ENCODE results near the gene PROK1.

PROK1 gene

DNA sequence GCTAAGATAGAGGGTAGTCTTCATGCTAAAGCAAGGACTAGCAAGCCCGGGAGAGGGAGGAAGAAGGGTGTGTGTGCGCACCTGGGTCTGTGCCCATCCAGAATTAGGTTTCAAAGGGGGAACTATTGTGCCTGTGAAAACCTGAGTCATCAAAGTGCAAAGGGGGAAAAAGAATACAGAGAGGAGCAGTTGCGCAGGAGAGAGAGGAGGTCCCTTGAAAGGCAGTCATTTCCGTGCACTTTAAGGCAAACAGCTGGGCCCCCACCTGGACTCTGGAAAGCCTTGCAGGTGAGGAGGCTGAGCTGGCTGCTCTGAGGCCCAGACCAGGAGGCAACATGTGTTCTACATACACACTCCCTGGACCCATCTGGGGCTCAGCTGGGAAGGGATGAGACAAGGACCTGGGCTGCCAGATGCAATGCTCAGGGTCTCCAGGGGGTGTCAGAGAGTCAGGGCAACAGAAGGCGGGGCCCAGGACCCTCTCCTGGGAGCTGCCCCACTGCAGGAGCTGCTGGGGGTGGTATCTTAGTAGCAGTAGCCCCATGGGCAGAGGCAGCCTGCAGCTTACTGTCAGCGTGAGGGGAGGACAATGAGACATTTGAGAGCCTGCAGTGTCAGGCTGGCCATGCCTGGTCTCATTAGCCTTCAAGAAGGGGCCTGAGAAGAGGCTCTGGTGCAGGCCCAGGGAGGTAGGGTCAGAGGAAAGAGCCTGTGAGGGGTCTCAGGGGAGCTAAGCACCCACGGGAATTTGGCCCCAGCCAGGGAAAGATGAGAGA lies 14.3 kb downstream of the PROK1 start:
- no peak for DNase-seq (ENCODE audit: low spot score)

DNA sequence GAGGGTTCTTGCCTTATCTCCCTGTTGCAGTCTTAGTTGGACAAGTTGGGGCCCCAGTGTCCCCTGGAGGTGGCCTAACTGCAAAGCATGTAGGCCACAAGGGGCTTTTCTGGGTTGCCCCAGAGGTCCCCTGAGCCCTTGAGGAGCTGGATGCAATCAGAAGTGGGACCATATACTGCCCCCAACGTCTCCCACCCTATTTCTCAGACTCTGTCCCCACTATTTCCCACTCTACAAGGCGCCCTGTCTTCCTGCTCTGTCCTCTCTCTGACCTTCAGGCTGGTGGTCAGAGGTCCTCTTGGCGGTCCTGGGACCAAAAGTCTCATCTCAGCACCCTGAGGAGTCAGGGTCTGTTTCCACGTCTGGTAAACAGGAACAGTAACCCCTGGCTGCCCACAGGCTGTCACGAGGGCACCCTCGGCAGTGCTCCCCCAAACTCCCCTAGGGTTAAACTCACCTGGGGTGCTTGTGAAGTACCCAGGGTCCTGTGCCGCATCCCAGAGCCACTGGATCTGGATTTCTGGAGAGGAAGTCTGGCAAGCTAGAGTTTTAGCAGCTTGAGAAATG lies 14.9 kb downstream of the PROK1 start:
- DNase-seq (ENCODE audit: low spot score) = no peak

DNA sequence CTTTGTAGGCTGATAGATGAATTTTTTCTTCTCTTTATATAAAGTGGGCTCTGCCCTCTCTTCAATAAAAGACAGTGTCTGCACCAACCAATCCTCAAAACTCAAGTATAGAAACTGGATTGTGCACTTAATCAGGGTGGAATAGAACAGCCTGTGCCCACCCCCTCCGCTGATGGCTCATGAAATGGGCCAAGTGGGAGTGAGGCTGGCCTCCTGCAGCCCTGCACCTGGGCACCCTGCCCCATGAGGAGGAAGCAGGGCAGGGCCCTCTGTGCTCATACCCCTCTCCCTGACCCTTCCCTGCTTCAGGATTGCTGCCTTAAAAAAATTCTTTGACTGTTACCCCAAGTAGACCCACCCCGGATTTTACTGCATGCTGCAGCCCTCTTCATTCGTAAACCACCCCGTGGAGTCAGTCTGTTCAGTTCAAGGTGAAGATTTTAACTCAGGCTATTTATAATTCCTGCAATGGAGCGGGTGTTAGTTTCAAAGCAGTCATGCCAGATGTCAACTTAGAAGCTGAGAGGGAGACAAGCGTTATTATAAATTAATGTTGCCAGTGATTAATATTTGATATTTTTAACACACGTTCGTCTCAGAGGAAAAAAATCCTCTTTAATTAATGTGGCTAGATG lies 15.8 kb downstream of the PROK1 start:
- no peak for DNase-seq (ENCODE audit: low spot score)

DNA sequence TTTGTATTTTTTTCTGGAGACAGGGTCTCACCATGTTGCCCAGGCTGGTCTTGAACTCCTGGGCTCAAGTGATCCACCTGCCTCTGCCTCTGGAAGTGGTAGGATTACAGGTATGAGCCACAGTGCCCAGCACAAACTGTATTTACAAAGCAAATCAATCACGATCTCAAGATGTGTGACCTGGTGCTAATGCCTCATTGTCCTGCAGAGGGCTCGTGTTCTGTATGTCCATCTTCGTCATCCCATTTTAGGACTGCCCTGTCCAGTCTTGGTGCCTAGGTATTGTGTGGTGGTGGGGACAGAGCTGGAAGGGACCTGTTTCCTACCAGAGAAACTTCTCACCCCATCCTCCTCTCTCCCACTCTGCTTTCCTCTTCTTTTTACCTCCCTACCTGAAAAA lies 20.2 kb downstream of the PROK1 start:
- no peak for DNase-seq (ENCODE audit: low spot score)

DNA sequence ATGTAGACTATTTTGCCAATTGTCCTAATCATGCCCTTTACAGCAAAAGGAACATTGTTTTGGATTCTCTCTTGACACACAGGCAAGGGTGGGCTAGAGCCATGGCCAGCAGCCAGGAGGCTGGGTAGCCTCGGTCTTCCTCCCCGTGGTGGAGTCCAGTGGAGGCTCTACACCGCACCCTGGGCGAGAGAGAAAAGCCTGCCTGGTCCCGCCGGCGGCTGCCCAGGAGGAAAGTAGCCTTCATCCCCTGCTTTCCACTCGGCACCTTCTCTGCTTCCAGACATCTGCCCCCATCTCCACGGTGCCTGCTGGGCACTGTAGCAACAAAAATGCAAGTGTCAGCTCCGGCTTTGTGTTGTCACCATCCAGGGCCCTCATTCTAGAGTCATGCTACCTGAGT lies 21.6 kb downstream of the PROK1 start:
- no peak for DNase-seq (ENCODE audit: low spot score)

DNA sequence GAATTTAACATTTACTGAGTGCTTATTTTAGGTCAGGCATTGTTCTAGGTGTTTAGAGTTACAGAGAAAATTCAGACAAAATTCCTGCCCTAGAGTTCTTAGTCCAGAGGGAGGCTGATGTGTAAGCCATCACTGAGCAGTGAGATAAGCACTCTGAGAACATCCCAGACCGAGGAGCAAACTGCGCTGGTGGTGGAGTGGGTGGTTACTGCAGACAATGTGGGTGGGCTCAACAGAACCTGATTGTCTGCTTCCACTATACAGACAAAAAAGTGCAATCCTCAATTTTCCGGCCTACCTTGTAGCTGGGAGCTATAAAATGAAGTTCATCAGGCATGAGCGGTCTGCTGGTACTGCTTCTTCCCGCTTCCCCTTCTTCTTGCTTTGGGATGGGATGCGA lies 23.5 kb downstream of the PROK1 start:
- no peak for DNase-seq (ENCODE audit: low spot score)

DNA sequence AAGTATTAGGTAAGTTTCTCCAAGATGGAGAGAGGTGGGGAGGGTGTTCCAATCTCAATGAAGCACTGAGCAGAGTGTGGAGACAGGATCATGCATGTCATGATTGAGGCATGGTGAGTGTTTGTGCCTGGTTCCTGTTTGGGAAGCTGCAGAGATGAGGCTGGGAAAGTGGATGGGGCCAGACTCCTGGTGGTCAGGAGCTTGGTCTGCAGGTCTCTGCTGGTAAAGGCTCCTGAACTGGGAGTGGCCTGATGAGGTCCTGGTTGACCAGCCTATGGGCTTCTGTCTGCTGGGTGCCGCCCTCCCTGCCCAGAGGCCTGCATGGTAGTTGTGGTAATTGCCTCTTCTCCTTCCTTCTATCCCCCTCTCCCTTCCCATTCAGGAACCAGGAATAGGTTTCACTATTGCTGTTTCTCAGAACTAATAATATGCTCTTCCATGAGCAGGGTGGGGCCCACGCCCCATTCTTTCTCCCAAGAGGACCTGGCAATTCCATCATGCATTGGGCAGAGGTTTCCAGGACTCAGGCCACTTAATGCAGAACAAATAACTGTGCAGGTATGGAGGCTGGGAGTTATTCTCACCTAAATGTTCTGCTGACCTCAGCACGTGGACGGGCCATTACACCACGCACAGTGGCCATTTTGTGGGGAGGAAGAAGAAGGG lies 24.5 kb downstream of the PROK1 start:
- DNase-seq (ENCODE audit: low spot score) = no peak

DNA sequence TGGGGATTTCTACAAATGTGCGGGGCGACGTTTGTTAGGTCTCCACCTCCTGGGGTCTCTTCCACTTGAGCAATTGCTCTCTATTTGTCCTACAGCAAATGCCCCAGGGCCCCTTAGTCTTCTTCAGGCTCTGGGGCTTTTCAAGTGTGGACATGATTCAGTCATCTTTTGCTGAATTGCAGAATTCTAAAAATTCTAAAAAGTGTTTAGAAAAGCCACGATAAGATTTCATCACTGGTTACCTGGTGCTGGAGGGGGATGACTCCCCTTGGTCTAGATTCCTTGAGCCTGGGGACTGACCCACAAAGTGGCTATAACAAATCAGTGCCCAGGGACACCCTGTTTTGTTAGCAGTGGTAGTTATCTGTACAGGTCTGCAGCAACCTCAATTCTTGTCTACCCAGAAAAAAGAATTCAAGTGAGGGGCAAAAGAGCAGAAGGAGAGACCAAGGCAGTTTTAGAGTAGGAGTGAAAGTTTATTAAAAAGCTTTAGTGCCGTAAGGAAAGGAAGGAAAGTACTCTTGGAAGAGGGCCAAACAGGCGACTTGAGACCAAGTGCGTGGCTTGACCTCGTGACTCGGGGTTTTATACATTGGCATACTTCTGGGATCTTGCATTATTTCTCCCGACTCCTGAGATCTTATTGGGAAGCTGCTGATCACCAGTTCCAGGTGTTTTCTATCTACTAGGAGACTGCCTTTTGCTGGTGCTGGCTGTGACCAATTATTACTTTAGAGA lies 25.2 kb downstream of the PROK1 start:
- DNase-seq (ENCODE audit: low spot score) = no peak

DNA sequence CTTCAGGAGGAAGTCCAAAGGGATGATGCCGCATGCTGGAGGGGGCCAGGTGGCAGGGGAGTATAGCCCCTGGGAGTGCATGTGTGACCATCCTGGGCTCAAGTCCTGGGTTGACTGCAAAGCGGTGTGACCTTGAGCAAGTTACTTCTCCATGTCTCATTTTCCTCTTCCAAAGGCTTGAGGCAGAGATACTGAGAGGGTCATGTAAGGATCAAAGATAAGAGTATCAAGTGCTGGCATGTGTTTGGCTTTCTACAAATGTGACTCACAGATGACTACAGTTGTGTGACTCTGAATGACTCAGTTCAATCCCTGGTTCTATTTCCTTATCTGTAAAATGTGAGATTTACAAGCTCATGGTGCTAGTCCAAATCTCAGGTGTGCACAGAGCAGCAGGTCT lies 26.1 kb downstream of the PROK1 start:
- no peak for DNase-seq (ENCODE audit: low spot score)

DNA sequence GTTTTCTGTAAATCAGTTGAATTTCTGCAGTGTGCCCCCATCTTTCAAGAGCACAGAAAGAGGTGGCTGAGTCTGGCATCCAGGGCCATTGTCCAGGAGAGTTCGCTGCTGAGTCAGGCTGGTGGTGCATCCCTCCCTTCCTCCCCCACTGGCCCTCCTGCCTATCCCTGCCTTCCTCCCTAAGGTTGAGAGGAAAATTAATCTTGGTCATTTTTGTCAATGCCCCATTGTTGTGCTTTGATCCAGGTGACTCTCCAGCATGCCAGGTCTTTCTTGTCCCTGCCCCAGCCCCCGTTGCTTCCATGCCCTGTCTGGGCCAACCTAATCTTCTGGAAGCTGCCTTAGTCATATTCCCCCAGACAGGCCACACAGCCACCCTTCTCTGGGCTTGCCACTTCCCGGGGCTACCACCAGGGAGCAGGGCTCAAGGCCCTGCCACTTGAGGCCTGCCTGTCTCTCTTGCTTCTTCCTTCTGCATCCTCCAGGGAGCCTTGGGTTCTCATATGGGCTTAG lies 26.6 kb downstream of the PROK1 start:
- DNase-seq (ENCODE audit: low spot score) = no peak

DNA sequence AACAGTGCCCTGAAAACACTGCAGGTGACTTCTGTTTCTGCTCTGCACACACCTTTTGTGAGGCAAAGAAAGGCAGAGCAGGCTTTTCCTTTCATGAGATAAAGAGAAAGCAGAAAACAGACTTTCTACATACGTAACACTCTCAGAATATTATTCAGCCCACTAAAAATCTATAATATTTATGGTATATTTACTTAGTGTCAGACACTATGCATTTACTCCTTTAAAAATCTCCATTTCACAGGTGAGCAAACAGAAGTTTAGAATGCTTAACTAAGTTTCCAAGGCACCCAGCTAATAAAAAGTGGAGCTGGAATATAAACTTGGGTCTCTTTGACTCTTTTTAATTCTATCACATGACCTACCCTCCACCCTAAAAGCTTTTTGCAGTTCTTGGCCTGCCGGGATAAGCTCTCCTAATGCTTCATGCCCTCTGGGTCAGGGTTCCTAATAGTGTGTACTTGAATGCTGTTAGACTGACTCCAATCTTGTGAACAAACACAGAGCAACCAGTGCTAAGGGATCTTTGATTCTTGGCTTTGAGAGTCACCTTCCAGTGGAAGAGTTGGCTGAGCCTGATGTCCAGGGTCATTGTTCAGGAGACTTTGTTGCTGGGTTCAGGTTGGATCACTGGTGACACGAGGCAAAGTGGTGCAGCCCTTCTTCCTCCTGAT lies 27.2 kb downstream of the PROK1 start:
- DNase-seq (ENCODE audit: low spot score) = no peak

DNA sequence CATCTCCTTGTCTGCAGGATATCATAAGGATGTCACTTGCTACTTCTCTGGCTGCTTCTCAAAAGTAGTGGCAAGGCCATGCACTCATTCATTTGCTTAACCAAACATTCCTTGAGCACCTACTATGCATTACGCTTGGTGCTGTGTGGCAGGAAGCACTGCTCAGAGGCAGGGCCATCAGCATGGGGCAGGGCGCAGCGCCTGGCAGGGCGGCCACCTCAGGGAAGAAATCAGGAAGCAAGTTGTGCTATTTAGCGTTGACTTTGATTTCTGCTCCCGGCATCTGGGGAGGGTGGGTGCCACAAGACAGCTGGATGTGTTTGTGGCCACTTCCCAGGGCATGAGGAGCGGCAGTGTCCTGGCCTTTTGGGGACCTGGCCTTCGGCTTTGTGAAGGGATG lies 27.9 kb downstream of the PROK1 start:
- DNase-seq (ENCODE audit: low spot score) = no peak

DNA sequence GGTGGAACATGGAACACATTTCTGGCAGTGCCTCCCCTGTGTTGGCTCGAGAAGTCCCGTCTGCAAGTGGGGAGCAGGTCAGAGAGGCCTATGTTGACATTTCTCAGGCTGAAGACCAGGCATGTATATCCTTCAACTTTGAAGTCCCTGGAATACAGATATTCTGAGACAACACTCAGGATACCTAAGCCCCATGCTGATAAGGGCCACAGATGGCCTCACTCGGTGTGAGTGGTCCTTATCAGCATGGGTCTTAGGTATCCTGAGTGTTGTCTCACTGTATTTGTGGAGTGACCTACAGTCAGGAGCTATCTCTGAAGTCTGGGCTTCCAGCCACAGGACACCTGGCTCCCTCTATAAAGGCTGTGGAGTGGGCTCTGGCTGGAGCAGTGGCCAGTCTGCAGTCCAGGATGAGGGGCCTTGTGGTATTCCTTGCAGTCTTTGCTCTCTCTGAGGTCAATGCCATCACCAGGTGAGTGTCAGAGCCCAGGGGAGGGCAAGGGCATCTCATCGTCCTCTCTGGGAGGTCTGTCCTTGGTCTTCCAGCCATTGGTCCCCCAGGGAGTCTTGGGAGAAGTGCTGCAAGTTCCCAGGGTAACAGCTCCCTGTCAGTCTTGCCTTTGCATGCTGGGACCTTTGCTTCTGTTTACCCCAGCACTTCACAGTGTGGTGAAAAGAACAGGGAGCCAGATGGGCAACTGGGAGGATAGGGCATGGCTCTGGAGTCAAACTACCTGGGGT lies 29.6 kb downstream of the PROK1 start:
- no peak for DNase-seq (ENCODE audit: low spot score)

DNA sequence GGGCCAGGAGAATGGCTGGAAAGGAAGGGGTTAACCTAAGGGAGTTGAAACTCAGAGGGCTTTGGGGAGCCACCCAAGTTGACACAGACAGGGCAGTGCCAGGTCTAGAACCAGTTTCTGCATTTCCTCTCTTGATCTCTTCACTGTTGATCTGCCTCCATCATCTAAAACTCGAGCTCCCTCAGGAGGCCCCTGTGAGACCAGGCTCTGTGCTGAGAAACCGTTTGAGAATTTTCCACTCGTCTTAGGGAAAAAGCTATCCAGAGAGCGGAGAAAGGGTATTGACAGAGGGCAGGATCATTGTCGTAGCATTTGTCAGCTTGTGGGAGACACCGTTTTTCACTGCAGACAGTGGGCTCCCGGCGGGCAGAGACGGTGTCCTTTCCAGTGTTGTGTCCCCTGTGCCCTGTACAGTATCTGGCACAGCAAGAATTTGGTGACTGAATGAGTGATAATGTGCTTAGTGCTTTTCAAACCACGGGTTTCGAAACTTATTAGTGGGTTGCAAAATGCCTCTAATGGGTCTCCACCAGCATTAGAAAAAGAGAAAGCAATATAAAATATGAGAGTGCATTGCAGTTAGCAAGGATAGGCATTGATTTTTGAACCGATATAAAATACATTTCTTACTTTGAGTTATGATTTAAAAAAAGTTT lies 31.1 kb downstream of the PROK1 start:
- DNase-seq (ENCODE audit: low spot score) = no peak

DNA sequence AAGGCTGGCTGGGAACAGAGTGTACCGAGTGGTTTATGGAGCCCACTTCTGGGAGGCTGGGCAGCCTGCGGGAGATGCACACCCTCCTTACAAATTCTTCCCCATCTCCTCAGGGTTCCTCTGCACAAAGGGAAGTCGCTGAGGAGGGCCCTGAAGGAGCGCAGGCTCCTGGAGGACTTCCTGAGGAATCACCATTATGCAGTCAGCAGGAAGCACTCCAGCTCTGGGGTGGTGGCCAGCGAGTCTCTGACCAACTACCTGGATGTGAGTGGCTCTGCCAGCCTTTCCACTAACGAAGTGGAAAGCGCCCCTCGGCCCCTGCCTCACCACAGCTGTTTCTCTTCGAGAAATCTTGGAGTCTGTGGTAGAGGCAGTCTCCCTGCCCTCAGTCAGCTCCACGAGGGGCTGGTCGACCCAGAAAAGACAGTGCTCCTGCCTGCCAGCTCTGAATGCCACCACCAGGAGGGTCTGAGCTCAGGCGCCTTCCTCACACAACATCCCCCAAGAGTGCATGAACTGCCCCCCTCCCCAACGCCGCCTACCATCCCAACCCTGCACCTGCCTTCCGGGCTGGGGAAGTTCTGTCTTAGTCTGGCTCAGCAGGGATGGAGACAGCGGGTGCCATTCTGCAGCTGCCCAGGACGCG lies 31.8 kb downstream of the PROK1 start:
- DNase-seq (ENCODE audit: low spot score) = no peak

DNA sequence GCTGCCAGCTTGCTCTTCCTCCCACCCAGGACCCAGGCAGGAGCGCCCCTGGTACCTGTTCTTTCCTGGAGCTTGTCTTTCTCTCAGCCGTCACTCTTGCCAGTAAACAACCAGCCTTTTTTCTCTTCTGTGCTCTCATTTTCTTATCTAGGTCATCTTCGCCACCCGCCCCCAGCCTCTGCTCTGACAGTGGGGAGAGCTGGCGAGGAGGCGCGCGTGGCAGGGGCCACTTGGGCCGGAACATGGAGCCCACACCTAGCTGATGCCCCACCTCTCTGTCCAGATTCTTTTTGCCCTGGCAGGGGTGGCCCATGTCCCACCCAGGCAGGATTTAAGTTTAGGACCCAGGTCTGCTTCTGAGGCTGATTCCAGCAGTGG lies 32.3 kb downstream of the PROK1 start:
- no peak for DNase-seq (ENCODE audit: low spot score)

DNA sequence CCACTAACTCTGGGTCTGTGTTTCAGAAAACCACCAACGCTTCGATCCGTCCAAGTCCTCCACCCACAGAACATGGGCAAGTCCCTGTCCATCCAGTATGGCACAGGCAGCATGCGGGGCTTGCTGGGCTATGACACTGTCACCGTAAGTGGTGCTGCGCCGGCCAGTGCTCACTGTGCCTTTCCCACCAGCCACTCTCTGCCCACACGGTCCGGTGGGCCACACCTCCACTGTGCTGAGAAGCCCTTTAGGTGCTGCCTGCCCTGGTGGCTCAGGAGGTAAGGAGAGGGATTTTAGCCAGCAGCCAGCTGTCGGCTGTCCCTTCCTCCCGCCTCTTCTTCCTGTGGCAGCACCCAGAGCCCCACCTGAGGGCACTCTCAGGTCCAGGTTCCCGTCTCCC lies 33.9 kb downstream of the PROK1 start:
- DNase-seq (ENCODE audit: low spot score) = no peak

DNA sequence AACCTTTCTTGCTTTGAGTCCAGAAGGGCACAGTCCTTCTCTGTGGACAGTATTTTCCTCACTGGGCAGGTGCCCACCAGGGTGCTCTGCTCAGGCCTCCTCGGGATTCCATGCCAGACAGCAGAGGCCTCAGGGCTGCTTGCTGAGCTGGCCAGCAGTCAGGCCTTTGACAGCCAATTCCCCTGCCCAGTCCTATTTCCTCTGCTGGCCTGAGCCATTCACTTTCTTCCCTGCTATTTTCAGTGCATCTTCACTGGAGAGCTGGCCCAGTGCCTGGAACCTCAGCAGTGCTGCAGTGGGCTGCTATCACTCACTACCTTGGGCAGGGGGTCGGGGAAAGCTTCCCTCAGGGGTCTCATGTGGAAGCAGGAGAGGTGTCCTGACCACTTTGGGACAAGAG lies 34.8 kb downstream of the PROK1 start:
- DNase-seq (ENCODE audit: low spot score) = no peak

DNA sequence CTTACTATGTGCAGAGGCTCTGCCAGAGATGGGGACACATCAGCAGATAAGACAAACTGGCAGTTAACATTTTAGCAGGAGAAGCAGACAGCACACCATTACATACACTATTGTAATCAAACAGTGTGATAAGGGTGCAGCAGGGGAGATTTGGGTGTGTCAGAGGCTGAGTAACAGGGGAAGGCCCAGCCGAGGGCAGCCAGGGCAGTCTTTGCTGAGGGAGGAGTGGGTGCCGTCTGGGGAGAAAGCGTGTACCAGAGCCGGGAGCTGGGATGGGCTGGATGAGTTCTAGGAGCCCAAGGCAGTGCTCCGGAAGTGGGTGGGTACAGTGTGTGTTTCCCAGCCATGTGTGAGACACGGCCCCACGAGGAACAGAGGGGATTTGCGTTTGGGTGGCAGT lies 36.8 kb downstream of the PROK1 start:
- no peak for DNase-seq (ENCODE audit: low spot score)

DNA sequence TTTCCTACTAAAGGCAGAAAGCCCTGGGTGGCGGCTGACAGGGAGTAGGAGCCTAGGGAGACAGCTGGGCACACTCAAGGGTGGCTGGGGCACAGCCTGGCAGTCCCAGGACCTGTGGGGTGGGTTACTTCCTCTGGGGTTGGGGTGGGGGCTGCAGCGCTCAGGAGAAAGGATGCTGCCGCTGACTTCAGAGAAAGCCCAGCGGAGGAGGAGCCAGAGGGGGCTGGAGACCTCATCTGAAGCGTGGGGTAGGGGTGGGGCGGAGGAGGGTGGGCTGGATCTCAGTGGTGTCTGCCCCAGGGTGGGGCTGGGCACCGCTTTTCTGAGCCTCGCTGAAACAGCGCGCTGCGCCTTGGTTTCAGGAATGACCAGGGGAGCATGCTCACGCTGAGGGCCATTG lies 37.2 kb downstream of the PROK1 start:
- DNase-seq (ENCODE audit: low spot score) = no peak

Data from pons (tissue), 1 donor.